ENCODE data around the gene ARPC5. TPM values are rescaled to one million over a fixed set of nuclear protein-coding genes. Genes with fewer than 3 reads are reported as not detected.
A peak's percentile ranks its signal among the peaks of the same experiment; 100 is the strongest.

Gene ARPC5
- total and polyA plus RNA-seq, 2 of the 8 experiments (the other 6 are each of a cell fraction or from before 2014, with no cell fraction given), result 24.0 to 60.8 TPM

DNA sequence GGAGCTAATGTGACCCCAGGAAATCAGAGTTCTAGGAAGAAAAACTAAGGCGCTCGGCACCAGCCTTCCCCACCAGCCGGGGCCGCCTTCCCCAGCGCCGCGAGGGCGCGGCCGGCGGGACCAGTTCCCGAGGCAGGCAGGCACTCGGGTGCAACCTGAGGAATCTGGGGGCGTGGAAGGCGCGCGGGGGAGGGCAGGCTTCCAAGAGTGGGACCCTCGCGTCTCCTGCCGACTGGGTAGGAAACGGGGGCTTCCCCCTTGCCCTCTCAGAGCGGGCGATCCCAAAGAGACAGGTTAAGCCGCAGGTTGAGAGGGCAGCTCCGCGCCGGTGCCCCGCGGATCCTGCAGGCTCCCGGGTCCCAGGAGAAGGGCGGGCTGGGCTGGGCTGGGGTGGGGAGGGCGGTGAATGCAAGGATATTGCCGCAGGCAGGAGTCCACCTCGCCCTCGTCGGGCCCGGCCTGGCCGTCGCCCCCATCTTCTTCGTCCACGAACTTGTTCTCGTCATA is 431 bp downstream of the ARPC5 start (continued):
- TF ChIP-seq, protein P1, sequence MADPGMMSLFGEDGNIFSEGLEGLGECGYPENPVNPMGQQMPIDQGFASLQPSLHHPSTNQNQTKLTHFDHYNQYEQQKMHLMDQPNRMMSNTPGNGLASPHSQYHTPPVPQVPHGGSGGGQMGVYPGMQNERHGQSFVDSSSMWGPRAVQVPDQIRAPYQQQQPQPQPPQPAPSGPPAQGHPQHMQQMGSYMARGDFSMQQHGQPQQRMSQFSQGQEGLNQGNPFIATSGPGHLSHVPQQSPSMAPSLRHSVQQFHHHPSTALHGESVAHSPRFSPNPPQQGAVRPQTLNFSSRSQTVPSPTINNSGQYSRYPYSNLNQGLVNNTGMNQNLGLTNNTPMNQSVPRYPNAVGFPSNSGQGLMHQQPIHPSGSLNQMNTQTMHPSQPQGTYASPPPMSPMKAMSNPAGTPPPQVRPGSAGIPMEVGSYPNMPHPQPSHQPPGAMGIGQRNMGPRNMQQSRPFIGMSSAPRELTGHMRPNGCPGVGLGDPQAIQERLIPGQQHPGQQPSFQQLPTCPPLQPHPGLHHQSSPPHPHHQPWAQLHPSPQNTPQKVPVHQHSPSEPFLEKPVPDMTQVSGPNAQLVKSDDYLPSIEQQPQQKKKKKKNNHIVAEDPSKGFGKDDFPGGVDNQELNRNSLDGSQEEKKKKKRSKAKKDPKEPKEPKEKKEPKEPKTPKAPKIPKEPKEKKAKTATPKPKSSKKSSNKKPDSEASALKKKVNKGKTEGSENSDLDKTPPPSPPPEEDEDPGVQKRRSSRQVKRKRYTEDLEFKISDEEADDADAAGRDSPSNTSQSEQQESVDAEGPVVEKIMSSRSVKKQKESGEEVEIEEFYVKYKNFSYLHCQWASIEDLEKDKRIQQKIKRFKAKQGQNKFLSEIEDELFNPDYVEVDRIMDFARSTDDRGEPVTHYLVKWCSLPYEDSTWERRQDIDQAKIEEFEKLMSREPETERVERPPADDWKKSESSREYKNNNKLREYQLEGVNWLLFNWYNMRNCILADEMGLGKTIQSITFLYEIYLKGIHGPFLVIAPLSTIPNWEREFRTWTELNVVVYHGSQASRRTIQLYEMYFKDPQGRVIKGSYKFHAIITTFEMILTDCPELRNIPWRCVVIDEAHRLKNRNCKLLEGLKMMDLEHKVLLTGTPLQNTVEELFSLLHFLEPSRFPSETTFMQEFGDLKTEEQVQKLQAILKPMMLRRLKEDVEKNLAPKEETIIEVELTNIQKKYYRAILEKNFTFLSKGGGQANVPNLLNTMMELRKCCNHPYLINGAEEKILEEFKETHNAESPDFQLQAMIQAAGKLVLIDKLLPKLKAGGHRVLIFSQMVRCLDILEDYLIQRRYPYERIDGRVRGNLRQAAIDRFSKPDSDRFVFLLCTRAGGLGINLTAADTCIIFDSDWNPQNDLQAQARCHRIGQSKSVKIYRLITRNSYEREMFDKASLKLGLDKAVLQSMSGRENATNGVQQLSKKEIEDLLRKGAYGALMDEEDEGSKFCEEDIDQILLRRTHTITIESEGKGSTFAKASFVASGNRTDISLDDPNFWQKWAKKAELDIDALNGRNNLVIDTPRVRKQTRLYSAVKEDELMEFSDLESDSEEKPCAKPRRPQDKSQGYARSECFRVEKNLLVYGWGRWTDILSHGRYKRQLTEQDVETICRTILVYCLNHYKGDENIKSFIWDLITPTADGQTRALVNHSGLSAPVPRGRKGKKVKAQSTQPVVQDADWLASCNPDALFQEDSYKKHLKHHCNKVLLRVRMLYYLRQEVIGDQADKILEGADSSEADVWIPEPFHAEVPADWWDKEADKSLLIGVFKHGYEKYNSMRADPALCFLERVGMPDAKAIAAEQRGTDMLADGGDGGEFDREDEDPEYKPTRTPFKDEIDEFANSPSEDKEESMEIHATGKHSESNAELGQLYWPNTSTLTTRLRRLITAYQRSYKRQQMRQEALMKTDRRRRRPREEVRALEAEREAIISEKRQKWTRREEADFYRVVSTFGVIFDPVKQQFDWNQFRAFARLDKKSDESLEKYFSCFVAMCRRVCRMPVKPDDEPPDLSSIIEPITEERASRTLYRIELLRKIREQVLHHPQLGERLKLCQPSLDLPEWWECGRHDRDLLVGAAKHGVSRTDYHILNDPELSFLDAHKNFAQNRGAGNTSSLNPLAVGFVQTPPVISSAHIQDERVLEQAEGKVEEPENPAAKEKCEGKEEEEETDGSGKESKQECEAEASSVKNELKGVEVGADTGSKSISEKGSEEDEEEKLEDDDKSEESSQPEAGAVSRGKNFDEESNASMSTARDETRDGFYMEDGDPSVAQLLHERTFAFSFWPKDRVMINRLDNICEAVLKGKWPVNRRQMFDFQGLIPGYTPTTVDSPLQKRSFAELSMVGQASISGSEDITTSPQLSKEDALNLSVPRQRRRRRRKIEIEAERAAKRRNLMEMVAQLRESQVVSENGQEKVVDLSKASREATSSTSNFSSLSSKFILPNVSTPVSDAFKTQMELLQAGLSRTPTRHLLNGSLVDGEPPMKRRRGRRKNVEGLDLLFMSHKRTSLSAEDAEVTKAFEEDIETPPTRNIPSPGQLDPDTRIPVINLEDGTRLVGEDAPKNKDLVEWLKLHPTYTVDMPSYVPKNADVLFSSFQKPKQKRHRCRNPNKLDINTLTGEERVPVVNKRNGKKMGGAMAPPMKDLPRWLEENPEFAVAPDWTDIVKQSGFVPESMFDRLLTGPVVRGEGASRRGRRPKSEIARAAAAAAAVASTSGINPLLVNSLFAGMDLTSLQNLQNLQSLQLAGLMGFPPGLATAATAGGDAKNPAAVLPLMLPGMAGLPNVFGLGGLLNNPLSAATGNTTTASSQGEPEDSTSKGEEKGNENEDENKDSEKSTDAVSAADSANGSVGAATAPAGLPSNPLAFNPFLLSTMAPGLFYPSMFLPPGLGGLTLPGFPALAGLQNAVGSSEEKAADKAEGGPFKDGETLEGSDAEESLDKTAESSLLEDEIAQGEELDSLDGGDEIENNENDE (IDR thresholded peaks at IDR 0.05; ENCODE audit: insufficient replicate concordance, low read length), result no peak
- peak; percentile 8; the same call in 1 of the 2 replicates for TF ChIP-seq TAF1 (IDR thresholded peaks at IDR 0.05; ENCODE audit: low read depth, low read length)
